ENCODE data around the gene ARSB. TPM values are rescaled to one million over a fixed set of nuclear protein-coding genes. Genes with fewer than 3 reads are reported as not detected.

ARSB gene
- total and polyA plus RNA-seq, 10 of the 15 experiments (the other 5 are each of a cell fraction or from before 2014, with no cell fraction given), result 1.2 to 8.2 (median 6.1) TPM

DNA sequence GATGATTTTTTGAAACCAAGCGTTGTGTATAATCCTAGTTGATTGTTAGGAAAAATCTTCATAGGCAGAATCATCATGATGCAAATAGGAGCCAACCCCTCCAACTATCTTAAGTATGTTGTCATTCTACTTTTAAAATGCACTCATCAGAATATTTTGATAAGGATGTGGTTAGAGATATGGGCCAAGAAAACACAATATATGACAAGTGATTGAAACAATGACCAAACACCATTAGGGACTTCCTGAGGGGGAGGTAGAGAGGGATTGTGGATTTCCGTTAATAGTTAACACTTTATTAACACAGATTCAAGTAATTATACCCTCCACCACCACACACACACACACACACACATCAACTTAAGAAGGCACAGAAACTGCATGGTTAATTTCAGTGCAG is 143.3 kb downstream of the ARSB start:
- WGBS (ENCODE audit: insufficient coverage, insufficient replicate concordance, low lambda C conversion rate, missing lambda C conversion rate), result 72% methylated on average over 2 of the region's 2 CpGs
- TF ChIP-seq, protein P1, sequence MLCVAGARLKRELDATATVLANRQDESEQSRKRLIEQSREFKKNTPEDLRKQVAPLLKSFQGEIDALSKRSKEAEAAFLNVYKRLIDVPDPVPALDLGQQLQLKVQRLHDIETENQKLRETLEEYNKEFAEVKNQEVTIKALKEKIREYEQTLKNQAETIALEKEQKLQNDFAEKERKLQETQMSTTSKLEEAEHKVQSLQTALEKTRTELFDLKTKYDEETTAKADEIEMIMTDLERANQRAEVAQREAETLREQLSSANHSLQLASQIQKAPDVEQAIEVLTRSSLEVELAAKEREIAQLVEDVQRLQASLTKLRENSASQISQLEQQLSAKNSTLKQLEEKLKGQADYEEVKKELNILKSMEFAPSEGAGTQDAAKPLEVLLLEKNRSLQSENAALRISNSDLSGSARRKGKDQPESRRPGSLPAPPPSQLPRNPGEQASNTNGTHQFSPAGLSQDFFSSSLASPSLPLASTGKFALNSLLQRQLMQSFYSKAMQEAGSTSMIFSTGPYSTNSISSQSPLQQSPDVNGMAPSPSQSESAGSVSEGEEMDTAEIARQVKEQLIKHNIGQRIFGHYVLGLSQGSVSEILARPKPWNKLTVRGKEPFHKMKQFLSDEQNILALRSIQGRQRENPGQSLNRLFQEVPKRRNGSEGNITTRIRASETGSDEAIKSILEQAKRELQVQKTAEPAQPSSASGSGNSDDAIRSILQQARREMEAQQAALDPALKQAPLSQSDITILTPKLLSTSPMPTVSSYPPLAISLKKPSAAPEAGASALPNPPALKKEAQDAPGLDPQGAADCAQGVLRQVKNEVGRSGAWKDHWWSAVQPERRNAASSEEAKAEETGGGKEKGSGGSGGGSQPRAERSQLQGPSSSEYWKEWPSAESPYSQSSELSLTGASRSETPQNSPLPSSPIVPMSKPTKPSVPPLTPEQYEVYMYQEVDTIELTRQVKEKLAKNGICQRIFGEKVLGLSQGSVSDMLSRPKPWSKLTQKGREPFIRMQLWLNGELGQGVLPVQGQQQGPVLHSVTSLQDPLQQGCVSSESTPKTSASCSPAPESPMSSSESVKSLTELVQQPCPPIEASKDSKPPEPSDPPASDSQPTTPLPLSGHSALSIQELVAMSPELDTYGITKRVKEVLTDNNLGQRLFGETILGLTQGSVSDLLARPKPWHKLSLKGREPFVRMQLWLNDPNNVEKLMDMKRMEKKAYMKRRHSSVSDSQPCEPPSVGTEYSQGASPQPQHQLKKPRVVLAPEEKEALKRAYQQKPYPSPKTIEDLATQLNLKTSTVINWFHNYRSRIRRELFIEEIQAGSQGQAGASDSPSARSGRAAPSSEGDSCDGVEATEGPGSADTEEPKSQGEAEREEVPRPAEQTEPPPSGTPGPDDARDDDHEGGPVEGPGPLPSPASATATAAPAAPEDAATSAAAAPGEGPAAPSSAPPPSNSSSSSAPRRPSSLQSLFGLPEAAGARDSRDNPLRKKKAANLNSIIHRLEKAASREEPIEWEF (IDR thresholded peaks at IDR 0.05; ENCODE audit: insufficient replicate concordance, low read depth, low read length), result peak; percentile 18
- no peak for TF ChIP-seq JUND (IDR thresholded peaks at IDR 0.05; ENCODE audit: low read depth, low read length)
- peak; percentile 35 for TF ChIP-seq ATF7 (IDR thresholded peaks at IDR 0.05; ENCODE audit: low read depth)
- TF ChIP-seq BCL11A (IDR thresholded peaks at IDR 0.05; ENCODE audit: low read depth, low read length), result no peak
- TF ChIP-seq MXI1 (IDR thresholded peaks at IDR 0.05; ENCODE audit: low read depth, low read length), result no peak
- TF ChIP-seq DPF2 (IDR thresholded peaks at IDR 0.05), result 0 out of 2 replicates have a peak, but pooled peaks have one; percentile 28
- TF ChIP-seq ZBED1 (IDR thresholded peaks at IDR 0.05; ENCODE audit: borderline replicate concordance), result no peak
- no peak for TF ChIP-seq ZSCAN29 (IDR thresholded peaks at IDR 0.05)
- TF ChIP-seq TBL1XR1 (IDR thresholded peaks at IDR 0.05; ENCODE audit: low read depth, low read length), result no peak
- 0 out of 2 replicates have a peak, but pooled peaks have one; percentile 21 for TF ChIP-seq NBN (IDR thresholded peaks at IDR 0.05)
- TF ChIP-seq EED (IDR thresholded peaks at IDR 0.05; ENCODE audit: low read depth), result no peak
- TF ChIP-seq MTA2 (IDR thresholded peaks at IDR 0.05; ENCODE audit: low read depth), result peak; percentile 65; the same call in 1 of the 2 replicates
- no peak for TF ChIP-seq HDAC2 (IDR thresholded peaks at IDR 0.05)
- TF ChIP-seq IKZF1 (conservative IDR thresholded peaks at IDR 0.05), result peak; percentile 36; the same call in 1 of the 2 replicates
- intact Hi-C loops (cut with micrococcal nuclease; ENCODE audit: unreplicated experiment), result loop anchor here (5.0 kb wide), 1 partner anchor 109 kb away; no protein-coding TSS in a partner anchor
- DNase-seq (ENCODE audit: low read depth, low spot score) (no peak), ATAC-seq (peak; percentile 58), FAIRE-seq (no peak)
- in situ Hi-C loops (cut with MboI), result no loop called here
- Histone ChIP-seq H3K27me3 (replicated peaks in 1 of 2; ENCODE audit: control insufficient read depth in 2 of 2, insufficient read depth in 2 of 2, low read length in 1 of 2) (no peaks in the 10 kb centered on the region), H4K20me1 (ENCODE audit: control insufficient read depth, insufficient read depth) (no peaks in the 10 kb centered on the region), H3K4me2 (ENCODE audit: control insufficient read depth, insufficient read depth) (no peak overlapping the region), H3K79me2 (ENCODE audit: control insufficient read depth, insufficient read depth, low read length) (no peaks in the 10 kb centered on the region), H3K9ac (ENCODE audit: control insufficient read depth, insufficient read depth, low read length) (no peak overlapping the region), H3K4me3 (no peak overlapping the region), H3K36me3 (ENCODE audit: control insufficient read depth in 2 of 2, insufficient read depth in 2 of 2, low read length in 1 of 2) (no peaks in the 10 kb centered on the region; a peak in 1 of 4 replicates), H2AFZ (ENCODE audit: control insufficient read depth, low read depth, low read length) (no peak overlapping the region), H3K27ac (ENCODE audit: control insufficient read depth, insufficient read depth) (no peak overlapping the region), H3K4me1 (ENCODE audit: control insufficient read depth, insufficient read depth, low read length) (no peaks in the 10 kb centered on the region), H3K9me3 (replicated peaks; ENCODE audit: control insufficient read depth, insufficient read depth, low read length) (no peaks in the 10 kb centered on the region)
- ChIA-PET RAD21 (ENCODE audit: unreplicated experiment) (interaction anchor here (0.7 kb wide), 1 partner anchor 114 kb away, joined by 3 read pairs; no protein-coding TSS in a partner anchor), POLR2A (interaction anchor here (0.6 to 0.7 kb wide), 2 partner anchors 14 to 114 kb away, joined by 3 to 4 read pairs; no protein-coding TSS in a partner anchor), SMC1A (ENCODE audit: uncharacterized antibody, unreplicated experiment) (interaction anchor here (1.2 to 2.3 kb wide), 6 partner anchors 11 to 77 kb away, joined by 3 to 7 read pairs (median 5); no protein-coding TSS in a partner anchor), CTCF (interaction anchor here (0.8 to 1.4 kb wide), 4 partner anchors 11 to 45 kb away, joined by 3 to 5 read pairs (median 4); no protein-coding TSS in a partner anchor)
- BruUV-seq (replicated peaks), result no TSS peak

Measured in GM12878 (cell line).